ENCODE results near the gene KANK4. TPM values are rescaled to one million over a fixed set of nuclear protein-coding genes. Genes with fewer than 3 reads are reported as not detected.

Gene KANK4
- total and polyA plus RNA-seq, 2 of the 4 experiments (the other 2 are of a cell fraction): not detected

DNA sequence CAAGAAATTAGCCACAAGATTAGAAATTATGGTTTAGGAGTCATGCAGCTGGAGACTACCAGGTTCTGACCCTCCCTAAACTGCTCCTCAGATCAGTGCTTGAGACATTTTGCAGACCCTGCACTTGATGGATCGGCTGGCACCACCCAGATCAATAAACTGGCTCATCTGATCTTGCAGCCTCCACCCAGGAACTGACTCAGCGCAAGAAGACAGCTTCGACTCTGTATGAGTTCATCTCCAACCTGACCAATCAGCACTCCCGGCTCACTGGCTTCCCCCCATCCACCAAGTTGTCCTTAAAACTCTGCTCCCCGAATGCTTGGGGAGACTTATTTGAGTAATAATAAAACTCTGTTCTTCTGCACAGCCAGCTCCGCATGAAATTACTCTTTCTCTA lies 84.5 kb downstream of the KANK4 start:
- Histone ChIP-seq H2BK20ac (ENCODE audit: low read depth, low read length) (no peak overlapping the region), H4K5ac (ENCODE audit: low read depth, low read length) (no peak overlapping the region), H3K9me1 (ENCODE audit: insufficient read depth, low read length) (no peaks in the 10 kb centered on the region), H2AFZ (replicated peaks; ENCODE audit: low read length, poor library complexity) (no peak overlapping the region), H4K20me1 (ENCODE audit: insufficient read depth, low read length) (no peaks in the 10 kb centered on the region), H3K14ac (replicated peaks; ENCODE audit: low read depth, low read length) (no peak overlapping the region), H2BK15ac (ENCODE audit: low read depth, low read length) (no peak overlapping the region), H3K4ac (ENCODE audit: low read depth, low read length) (no peak overlapping the region), H4K91ac (ENCODE audit: insufficient read depth, low read depth, low read length) (no peak overlapping the region), H3K9ac (ENCODE audit: low read depth, low read length) (no peak overlapping the region), H3K23ac (ENCODE audit: low read depth, low read length) (no peak overlapping the region), H2BK5ac (ENCODE audit: low read depth, low read length, poor library complexity, severe bottlenecking) (no peak overlapping the region), H3K56ac (ENCODE audit: extremely low read depth, insufficient read depth, low read length) (no peak overlapping the region), H3K27ac (ENCODE audit: insufficient read depth, low read length) (no peak overlapping the region), H3K4me2 (ENCODE audit: low read depth, low read length) (no peak overlapping the region), H3K18ac (ENCODE audit: low read depth, low read length) (no peak overlapping the region), H3K4me1 (ENCODE audit: control insufficient read depth, insufficient read depth, low read length) (no peaks in the 10 kb centered on the region), H3K27me3 (ENCODE audit: control insufficient read depth, insufficient read depth, low read length) (no peaks in the 10 kb centered on the region), H3K79me1 (ENCODE audit: low read depth in 1 of 2, low read length in 2 of 2) (no peaks in the 10 kb centered on the region), H2AK9ac (replicated peaks; ENCODE audit: low read depth, low read length, poor library complexity) (no peak overlapping the region), H2AK5ac (ENCODE audit: low read depth, low read length) (no peak overlapping the region), H3K36me3 (ENCODE audit: control insufficient read depth, insufficient read depth, low read length) (no peaks in the 10 kb centered on the region), H3K4me3 (ENCODE audit: insufficient read depth, low read depth, low read length) (no peak overlapping the region), H4K8ac (ENCODE audit: low read depth in 2 of 2, low read length in 2 of 2) (no peak overlapping the region), H3K9me3 (ENCODE audit: control insufficient read depth, insufficient read depth, low read length) (peaks cover 5% of the 10 kb centered on the region), H2BK120ac (ENCODE audit: low read depth, low read length) (no peak overlapping the region)
- dilution Hi-C loops (cut with HindIII; ENCODE audit: low sequenced_read_pairs, unreplicated experiment) (no loop called here), intact Hi-C loops (cut with micrococcal nuclease) (no loop called here), in situ Hi-C loops (cut with MboI; ENCODE audit: low sequenced_read_pairs) (no loop called here)
- TF ChIP-seq, protein P1, sequence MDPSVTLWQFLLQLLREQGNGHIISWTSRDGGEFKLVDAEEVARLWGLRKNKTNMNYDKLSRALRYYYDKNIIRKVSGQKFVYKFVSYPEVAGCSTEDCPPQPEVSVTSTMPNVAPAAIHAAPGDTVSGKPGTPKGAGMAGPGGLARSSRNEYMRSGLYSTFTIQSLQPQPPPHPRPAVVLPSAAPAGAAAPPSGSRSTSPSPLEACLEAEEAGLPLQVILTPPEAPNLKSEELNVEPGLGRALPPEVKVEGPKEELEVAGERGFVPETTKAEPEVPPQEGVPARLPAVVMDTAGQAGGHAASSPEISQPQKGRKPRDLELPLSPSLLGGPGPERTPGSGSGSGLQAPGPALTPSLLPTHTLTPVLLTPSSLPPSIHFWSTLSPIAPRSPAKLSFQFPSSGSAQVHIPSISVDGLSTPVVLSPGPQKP (IDR thresholded peaks at IDR 0.05; ENCODE audit: borderline replicate concordance, low read depth, low read length): no peak
- TF ChIP-seq MAZ (IDR thresholded peaks at IDR 0.05; ENCODE audit: borderline replicate concordance, low read depth, low read length): no peak
- no peak for TF ChIP-seq SMC3 (IDR thresholded peaks at IDR 0.05; ENCODE audit: low read depth, low read length)
- no peak for TF ChIP-seq NFE2L2 (IDR thresholded peaks at IDR 0.05; ENCODE audit: low read depth, low read length)
- no peak for TF ChIP-seq CHD1 (IDR thresholded peaks at IDR 0.05; ENCODE audit: low read depth, low read length)
- TF ChIP-seq BHLHE40 (IDR thresholded peaks at IDR 0.05; ENCODE audit: low read depth, low read length): no peak
- TF ChIP-seq POLR2A (IDR thresholded peaks at IDR 0.05; ENCODE audit: low read depth, low read length): no peak
- TF ChIP-seq, protein P2, sequence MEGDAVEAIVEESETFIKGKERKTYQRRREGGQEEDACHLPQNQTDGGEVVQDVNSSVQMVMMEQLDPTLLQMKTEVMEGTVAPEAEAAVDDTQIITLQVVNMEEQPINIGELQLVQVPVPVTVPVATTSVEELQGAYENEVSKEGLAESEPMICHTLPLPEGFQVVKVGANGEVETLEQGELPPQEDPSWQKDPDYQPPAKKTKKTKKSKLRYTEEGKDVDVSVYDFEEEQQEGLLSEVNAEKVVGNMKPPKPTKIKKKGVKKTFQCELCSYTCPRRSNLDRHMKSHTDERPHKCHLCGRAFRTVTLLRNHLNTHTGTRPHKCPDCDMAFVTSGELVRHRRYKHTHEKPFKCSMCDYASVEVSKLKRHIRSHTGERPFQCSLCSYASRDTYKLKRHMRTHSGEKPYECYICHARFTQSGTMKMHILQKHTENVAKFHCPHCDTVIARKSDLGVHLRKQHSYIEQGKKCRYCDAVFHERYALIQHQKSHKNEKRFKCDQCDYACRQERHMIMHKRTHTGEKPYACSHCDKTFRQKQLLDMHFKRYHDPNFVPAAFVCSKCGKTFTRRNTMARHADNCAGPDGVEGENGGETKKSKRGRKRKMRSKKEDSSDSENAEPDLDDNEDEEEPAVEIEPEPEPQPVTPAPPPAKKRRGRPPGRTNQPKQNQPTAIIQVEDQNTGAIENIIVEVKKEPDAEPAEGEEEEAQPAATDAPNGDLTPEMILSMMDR (conservative IDR thresholded peaks at IDR 0.05; ENCODE audit: low read depth, low read length): no peak
- TF ChIP-seq MAFK (IDR thresholded peaks at IDR 0.05; ENCODE audit: low read depth, low read length): no peak
- TF ChIP-seq CEBPB (IDR thresholded peaks at IDR 0.05; ENCODE audit: low read depth, low read length): no peak
- TF ChIP-seq RCOR1 (IDR thresholded peaks at IDR 0.05; ENCODE audit: insufficient replicate concordance, low read length): no peak
- TF ChIP-seq, protein P3, sequence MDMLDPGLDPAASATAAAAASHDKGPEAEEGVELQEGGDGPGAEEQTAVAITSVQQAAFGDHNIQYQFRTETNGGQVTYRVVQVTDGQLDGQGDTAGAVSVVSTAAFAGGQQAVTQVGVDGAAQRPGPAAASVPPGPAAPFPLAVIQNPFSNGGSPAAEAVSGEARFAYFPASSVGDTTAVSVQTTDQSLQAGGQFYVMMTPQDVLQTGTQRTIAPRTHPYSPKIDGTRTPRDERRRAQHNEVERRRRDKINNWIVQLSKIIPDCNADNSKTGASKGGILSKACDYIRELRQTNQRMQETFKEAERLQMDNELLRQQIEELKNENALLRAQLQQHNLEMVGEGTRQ (IDR thresholded peaks at IDR 0.05; ENCODE audit: low read depth, low read length): no peak
- TF ChIP-seq RFX5 (IDR thresholded peaks at IDR 0.05; ENCODE audit: low read depth, low read length): no peak
- no peak for TF ChIP-seq MXI1 (IDR thresholded peaks at IDR 0.05; ENCODE audit: borderline replicate concordance, low read depth, low read length)
- TF ChIP-seq FOS (IDR thresholded peaks at IDR 0.05; ENCODE audit: low read depth, low read length): no peak
- TF ChIP-seq RAD21 (IDR thresholded peaks at IDR 0.05; ENCODE audit: low read length): no peak
- BruUV-seq (replicated peaks): no TSS peak
- 46% methylated on average over 2 of the region's 6 CpGs; no CpG with 5 or more reads in 1 of the 2 experiments for WGBS, 2 experiments (ENCODE audit: extremely low coverage in 2 of 2, insufficient read length in 1 of 2)
- ChIA-PET POLR2A (ENCODE audit: unreplicated experiment) (no interaction called here), CTCF (no interaction called here)
- no peak for ATAC-seq (ENCODE audit: low read depth)
- DNase-seq: no peak

Data from IMR-90 (cell line).